MM.1S (cell line): ENCODE results near the gene RASD2.

Experiments used
- DNase-seq: peaks from one replicate; pipeline ENCODE4 v3.0.0-alpha.2; 2015
- H2AFZ ChIP-seq: fragments of 300-600 bp; sonication (generic); 2 replicates; pipeline ENCODE4 v1.6.0; 2016; ENCODE audit warnings: antibody characterized with exemption, low read length
- H3F3A ChIP-seq: fragments of 300-600 bp; sonication (generic); 2 replicates; pipeline ENCODE4 v1.6.1; 2016; ENCODE audit warnings: mild to moderate bottlenecking, antibody characterized with exemption, low read length, moderate library complexity, mixed read lengths; ENCODE audit not compliant: insufficient read depth
- H3K27ac ChIP-seq: fragments of 300-600 bp; sonication (generic); 2 replicates; pipeline ENCODE4 v1.5.1; 2016; ENCODE audit warnings: mild to moderate bottlenecking, low read length
- H3K27me3 ChIP-seq: fragments of 300-600 bp; sonication (generic); replicated peaks from 2 replicates; pipeline ENCODE4 v1.6.0; 2016; ENCODE audit warnings: low read length; ENCODE audit not compliant: insufficient read depth
- H3K36me3 ChIP-seq: fragments of 300-600 bp; sonication (generic); replicated peaks from 2 replicates; pipeline ENCODE4 v1.6.1; 2016; ENCODE audit warnings: mild to moderate bottlenecking, low read length, mixed read lengths; ENCODE audit not compliant: insufficient read depth
- H3K4me1 ChIP-seq: fragments of 300-600 bp; sonication (generic); 2 replicates; pipeline ENCODE4 v1.6.1; 2016; ENCODE audit warnings: low read length, mixed read lengths
- H3K4me2 ChIP-seq: fragments of 300-600 bp; sonication (generic); 2 replicates; pipeline ENCODE4 v1.6.0; 2016; ENCODE audit warnings: low read depth, low read length
- H3K4me3 ChIP-seq: fragments of 300-600 bp; sonication (generic); 2 replicates; pipeline ENCODE4 v1.5.1; 2016; ENCODE audit warnings: low read length, mixed read lengths
- H3K79me2 ChIP-seq: fragments of 300-600 bp; sonication (generic); 2 replicates; pipeline ENCODE4 v1.6.1; 2016; ENCODE audit warnings: mixed run types, low read length, mixed read lengths
- H3K9ac ChIP-seq: fragments of 300-600 bp; sonication (generic); 2 replicates; pipeline ENCODE4 v1.6.1; 2016; ENCODE audit warnings: low read length, mixed read lengths
- H3K9me2 ChIP-seq: fragments of 300-600 bp; sonication (generic); replicated peaks from 2 replicates; pipeline ENCODE4 v1.6.1; 2016; ENCODE audit warnings: mild to moderate bottlenecking, low read length, mixed read lengths; ENCODE audit not compliant: insufficient read depth
- H3K9me3 ChIP-seq: fragments of 300-600 bp; sonication (generic); replicated peaks from 2 replicates; pipeline ENCODE4 v1.6.1; 2016; ENCODE audit warnings: mild to moderate bottlenecking, low read length, mixed read lengths; ENCODE audit not compliant: insufficient read depth
- H4K20me1 ChIP-seq: fragments of 300-600 bp; sonication (generic); 2 replicates; pipeline ENCODE4 v1.6.1; 2016; ENCODE audit warnings: mild to moderate bottlenecking, low read length, moderate library complexity, mixed read lengths; ENCODE audit not compliant: insufficient read depth
- CTCF ChIP-seq: fragments of 300-600 bp; sonication (generic); IDR thresholded peaks from 2 replicates; pipeline ENCODE4 v1.5.1; 2016; ENCODE audit warnings: antibody characterized with exemption, low read length, mixed read lengths
- EZH2 ChIP-seq: fragments of 300-600 bp; sonication (generic); optimal IDR thresholded peaks from 2 replicates; pipeline ENCODE3; 2017; ENCODE audit warnings: low read depth, mild to moderate bottlenecking, antibody characterized with exemption, low read length, mixed read lengths
- EZH2phosphoT487 ChIP-seq: fragments of 300-600 bp; sonication (generic); IDR thresholded peaks from 2 replicates; pipeline ENCODE4 v1.6.1; 2018; ENCODE audit warnings: antibody characterized with exemption, low read length

Gene RASD2

DNA sequence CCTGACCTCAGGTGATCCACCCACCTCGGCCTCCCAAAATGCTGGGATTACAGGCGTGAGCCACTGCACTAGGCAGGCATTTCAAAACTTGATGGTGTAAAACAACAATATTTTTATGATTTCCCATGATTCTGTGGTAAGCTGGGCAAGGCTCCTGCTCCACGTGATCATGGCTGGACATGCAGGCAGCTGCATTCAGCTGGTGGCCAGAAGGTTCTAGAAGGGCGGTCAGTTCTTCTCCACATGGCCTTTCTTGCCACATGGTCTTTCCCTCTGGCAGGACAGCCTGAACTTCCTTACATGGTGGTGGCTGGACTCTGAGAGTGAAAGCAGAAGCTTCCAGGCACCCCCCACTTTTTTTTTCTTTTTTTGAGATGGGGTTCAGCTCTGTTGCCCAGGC, 9.9 kb upstream of the RASD2 start:
- H3K27me3 ChIP-seq, result no peaks in the 10 kb centered on the region
- H3K79me2 ChIP-seq, result no peaks in the 10 kb centered on the region
- no peak overlapping the region for H3K9ac ChIP-seq
- no peak overlapping the region for H3K4me2 ChIP-seq
- peaks cover 15% of the 10 kb centered on the region for H3F3A ChIP-seq
- DNase-seq, result no peak
- peaks cover 21% of the 10 kb centered on the region for H3K4me1 ChIP-seq
- H3K9me3 ChIP-seq, result no peaks in the 10 kb centered on the region
- H3K9me2 ChIP-seq, result no peaks in the 10 kb centered on the region
- H3K36me3 ChIP-seq, result no peaks in the 10 kb centered on the region
- H4K20me1 ChIP-seq, result no peaks in the 10 kb centered on the region
- no peak overlapping the region for H3K4me3 ChIP-seq
- TF ChIP-seq CTCF (no peak), EZH2phosphoT487 (no peak), EZH2 (no peak)
- H3K27ac ChIP-seq, result no peak overlapping the region
- H2AFZ ChIP-seq, result no peak overlapping the region

DNA sequence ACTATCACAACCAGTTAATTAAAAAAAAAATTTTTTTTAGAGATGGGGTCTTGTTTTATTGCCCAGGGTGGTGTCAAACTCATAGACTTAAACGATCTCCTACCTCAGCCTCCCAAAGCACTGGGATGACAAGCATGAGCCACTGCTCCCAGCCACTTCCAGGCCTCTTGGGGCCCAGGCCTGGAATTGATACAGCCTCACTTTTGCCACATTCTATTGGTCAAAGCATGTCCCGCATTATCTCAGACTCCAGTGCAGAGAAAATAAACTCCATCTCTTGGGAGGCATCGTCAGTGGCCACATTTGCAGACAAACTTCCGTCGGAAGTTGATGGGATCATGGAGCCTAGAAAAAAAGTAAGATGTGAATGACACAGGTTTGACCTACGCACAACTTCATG, 9.4 kb upstream of the RASD2 start:
- H3K27ac ChIP-seq, result no peak overlapping the region
- H3K36me3 ChIP-seq, result no peaks in the 10 kb centered on the region
- peaks cover 15% of the 10 kb centered on the region for H3F3A ChIP-seq
- H3K9me2 ChIP-seq, result no peaks in the 10 kb centered on the region
- no peak for TF ChIP-seq EZH2phosphoT487
- no peak for TF ChIP-seq EZH2
- no peak for TF ChIP-seq CTCF
- no peak for DNase-seq
- no peaks in the 10 kb centered on the region for H3K79me2 ChIP-seq
- no peaks in the 10 kb centered on the region for H4K20me1 ChIP-seq
- H3K4me3 ChIP-seq, result no peak overlapping the region
- no peaks in the 10 kb centered on the region for H3K27me3 ChIP-seq
- no peak overlapping the region for H2AFZ ChIP-seq
- H3K9ac ChIP-seq, result no peak overlapping the region
- peaks cover 21% of the 10 kb centered on the region for H3K4me1 ChIP-seq
- no peak overlapping the region for H3K4me2 ChIP-seq
- H3K9me3 ChIP-seq, result no peaks in the 10 kb centered on the region

- Histone ChIP-seq H3F3A (peaks cover 15% of the 10 kb centered on the region), H3K9me2 (no peaks in the 10 kb centered on the region), H4K20me1 (no peaks in the 10 kb centered on the region), H3K27ac (no peak overlapping the region), H3K9me3 (no peaks in the 10 kb centered on the region), H3K36me3 (no peaks in the 10 kb centered on the region), H3K79me2 (no peaks in the 10 kb centered on the region), H3K4me1 (peaks cover 21% of the 10 kb centered on the region), H2AFZ (no peak overlapping the region), H3K4me2 (no peak overlapping the region), H3K27me3 (no peaks in the 10 kb centered on the region), H3K9ac (no peak overlapping the region), H3K4me3 (no peak overlapping the region)
- no peak for DNase-seq
- no peak for TF ChIP-seq CTCF
These were observed 9.0 kb upstream of the RASD2 start for GRCh38 chr22:35531676-35532075.
